B cell (primary cell): Measurements from ENCODE around the gene ARHGAP19. TPM values are rescaled to one million over a fixed set of nuclear protein-coding genes. Genes with fewer than 3 reads are reported as not detected.

Source experiments
- ATAC-seq: fragments of 200-7000 bp; cut with Tn5 transposase; one replicate; pipeline ENCODE4 v1.10.0; 2021; ENCODE audit warnings: low read depth, mild to moderate bottlenecking, moderate number of reproducible peaks, moderate library complexity
- CTCF ChIA-PET: fragments of 350-600 bp; sonication (Branson Sonifier 250); formaldehyde crosslinking; loops from one replicate; lab custom pipeline; 2021; ENCODE audit warnings: antibody characterized with exemption, inconsistent platforms; lab: Charles Lee
- POLR2A ChIA-PET: fragments of 350-600 bp; sonication (Branson Sonifier 250); formaldehyde crosslinking; loops from one replicate; lab custom pipeline; 2021; ENCODE audit warnings: antibody characterized with exemption; lab: Charles Lee
- DNase-seq: peaks from one replicate; pipeline ENCODE4 v3.0.0; 2013
- H2AFZ ChIP-seq: 2 replicates; pipeline ENCODE4 v1.6.1; 2012; ENCODE audit warnings: mild to moderate bottlenecking, low read depth, low read length; ENCODE audit not compliant: insufficient read depth, poor library complexity, severe bottlenecking
- H3K27ac ChIP-seq, 2 donors: 1 replicate in 1 of 2; 2 replicates in 1 of 2; pipeline ENCODE4 v1.5.1; 2012 to 2013; ENCODE audit warnings: low read length in 2 of 2, mild to moderate bottlenecking in 2 of 2, moderate library complexity in 1 of 2
- H3K27me3 ChIP-seq, 4 experiments: fragments of 200-600 bp in 1 of 4; sonication (generic) in 1 of 4; replicated peaks in 1 of 4; 1 replicate in 2 of 4; 2 replicates in 2 of 4; pipeline versions ENCODE4 v1.6.1 to v1.7.0; 2013 to 2016; ENCODE audit warnings: low read length in 3 of 4, mild to moderate bottlenecking in 2 of 4, mixed read lengths in 1 of 4, moderate library complexity in 1 of 4; ENCODE audit not compliant: insufficient read depth in 4 of 4, control insufficient read depth in 3 of 4; ENCODE audit errors: control extremely low read depth in 1 of 4
- H3K36me3 ChIP-seq, 2 experiments: replicated peaks in 1 of 2; 1 replicate in 1 of 2; 2 replicates in 1 of 2; pipeline versions ENCODE4 v1.6.1 to v1.7.1; 2013; ENCODE audit warnings: low read length in 1 of 2; ENCODE audit not compliant: insufficient read depth in 2 of 2, control insufficient read depth in 1 of 2; ENCODE audit errors: control extremely low read depth in 1 of 2, extremely low read depth in 1 of 2
- H3K4me1 ChIP-seq, 2 donors: fragments of 200-600 bp in 1 of 2; sonication (generic) in 1 of 2; 1 replicate in 1 of 2; 2 replicates in 1 of 2; pipeline versions ENCODE4 v1.5.1 to v1.6.1; 2013 to 2017; ENCODE audit warnings: low read length in 2 of 2; ENCODE audit not compliant: control insufficient read depth in 2 of 2, insufficient read depth in 2 of 2
- H3K4me2 ChIP-seq: replicated peaks from 2 replicates; pipeline ENCODE3; 2012; ENCODE audit warnings: mild to moderate bottlenecking, low read depth, low read length; ENCODE audit not compliant: poor library complexity, severe bottlenecking
- H3K4me3 ChIP-seq, 5 experiments: fragments of 200-600 bp in 1 of 5; sonication (generic) in 1 of 5; 1 replicate in 3 of 5; 2 replicates in 2 of 5; pipeline versions ENCODE4 v1.5.1 to v1.7.0; 2011 to 2016; ENCODE audit warnings: low read length in 4 of 5, mild to moderate bottlenecking in 4 of 5, low read depth in 2 of 5, control low read depth in 1 of 5, moderate library complexity in 1 of 5; ENCODE audit not compliant: insufficient read depth in 1 of 5; ENCODE audit errors: control extremely low read depth in 1 of 5, extremely low read depth in 1 of 5
- H3K79me2 ChIP-seq: fragments of 200-600 bp; sonication (generic); one replicate; pipeline ENCODE4 v1.6.0; 2016; ENCODE audit warnings: low read length; ENCODE audit not compliant: control insufficient read depth, insufficient read depth
- H3K9ac ChIP-seq: fragments of 200-600 bp; sonication (generic); 2 replicates; pipeline ENCODE4 v1.6.1; 2017; ENCODE audit warnings: mild to moderate bottlenecking, low read length, moderate library complexity
- H3K9me3 ChIP-seq, 3 donors: one replicate each; pipeline versions ENCODE4 v1.6.1 to v1.7.1; 2013; ENCODE audit warnings: low read length in 2 of 3; ENCODE audit not compliant: control insufficient read depth in 2 of 3, insufficient read depth in 1 of 3; ENCODE audit errors: control extremely low read depth in 1 of 3
- H4K20me1 ChIP-seq: 2 replicates; pipeline ENCODE4 v1.6.0; 2012; ENCODE audit warnings: mild to moderate bottlenecking, low read length; ENCODE audit not compliant: insufficient read depth, control insufficient read depth, poor library complexity, severe bottlenecking
- H3K27ac Mint-ChIP-seq: one replicate; pipeline ENCODE4 v1.8.0; 2021; ENCODE audit warnings: mixed read lengths
- H3K27me3 Mint-ChIP-seq: one replicate; pipeline ENCODE4 v1.8.0; 2021; ENCODE audit warnings: mixed read lengths
- H3K4me1 Mint-ChIP-seq: one replicate; pipeline ENCODE4 v1.8.0; 2021; ENCODE audit warnings: mixed read lengths
- H3K4me3 Mint-ChIP-seq: one replicate; pipeline ENCODE4 v1.8.0; 2021; ENCODE audit warnings: mixed read lengths
- H3K9me3 Mint-ChIP-seq: one replicate; pipeline ENCODE4 v1.8.0; 2022; ENCODE audit warnings: mixed read lengths; ENCODE audit not compliant: insufficient read depth
- CTCF ChIP-seq: fragments of 200-600 bp; IDR thresholded peaks from one replicate; pipeline ENCODE4 v1.8.0; 2022; ENCODE audit warnings: antibody characterized with exemption, mild to moderate bottlenecking
- EZH2 ChIP-seq: IDR thresholded peaks from 2 replicates; pipeline ENCODE4 v1.6.1; 2012; ENCODE audit warnings: borderline replicate concordance, low read depth, mild to moderate bottlenecking, moderate library complexity, low read length; ENCODE audit not compliant: insufficient read depth, poor library complexity, severe bottlenecking
- WGBS: methylation state at CpG from one replicate; pipeline ENCODE4 v1.1.5; 2013; ENCODE audit warnings: missing lambda C conversion rate; ENCODE audit not compliant: insufficient coverage; 5-methylcytosine and 5-hydroxymethylcytosine counted together
- intact Hi-C: fragments of 100-400 bp; cut with micrococcal nuclease; formaldehyde crosslinking; loops from one replicate; pipeline ENCODE4 v1.10.0; 2022
- polyA plus RNA-seq: library from polyadenylated mRNA; depleted of rRNA; stranded (reverse); fragments of >200 nt; gene quantifications from 2 replicates; pipeline ENCODE4 v1.2.3, GENCODE V29; 2012
- total RNA-seq, 2 donors: library from RNA; stranded (reverse); fragments of 120-200 nt in 1 of 2; gene quantifications; 1 replicate in 1 of 2; 2 replicates in 1 of 2; pipeline versions ENCODE4 v1.2.3 to v1.2.4, GENCODE V29; 2013 to 2022

The ARHGAP19 gene
- total and polyA plus RNA-seq, 2 donors (not counting 1 experiment from before 2014, with no cell fraction given): 6.4 to 22.5 TPM

- Histone ChIP-seq H3K4me2 (no peak overlapping the region), H2AFZ (no peak overlapping the region), H3K9me3 (no peaks in the 10 kb centered on the region), H3K27me3 (peaks cover 0 to 21% (median 4%) of the 10 kb centered on the region in 4 experiments), H4K20me1 (no peaks in the 10 kb centered on the region), H3K4me3 (no peak overlapping the region), H3K9ac (no peak overlapping the region), H3K27ac (no peak overlapping the region), H3K79me2 (no peaks in the 10 kb centered on the region), H3K4me1 (peaks cover 10 to 13% of the 10 kb centered on the region in 2 donors), H3K36me3 (no peaks in the 10 kb centered on the region)
- Mint-ChIP-seq H3K9me3 (no peaks in the 10 kb centered on the region), H3K27me3 (peaks cover 46% of the 10 kb centered on the region), H3K27ac (no peak overlapping the region), H3K4me3 (no peak overlapping the region), H3K4me1 (peaks cover 9% of the 10 kb centered on the region)
- TF ChIP-seq CTCF: no peak
- TF ChIP-seq EZH2: no peak
- POLR2A ChIA-PET: interaction anchor here (0.6 kb wide), 1 partner anchor 19 kb away, joined by 3 read pairs; no protein-coding TSS in a partner anchor
- no peak for DNase-seq
- ATAC-seq: no peak
- CTCF ChIA-PET: interaction anchor here (0.6 to 11.3 kb wide), 7 partner anchors 11 to 121 kb away, joined by 3 to 140 read pairs (median 10); no protein-coding TSS in a partner anchor
- intact Hi-C loops: no loop called here
- 93% methylated on average over 4 of the region's 5 CpGs for WGBS
These were observed 99.4 kb downstream of the ARHGAP19 start for GRCh38 chr10:97192952-97193435.

DNA sequence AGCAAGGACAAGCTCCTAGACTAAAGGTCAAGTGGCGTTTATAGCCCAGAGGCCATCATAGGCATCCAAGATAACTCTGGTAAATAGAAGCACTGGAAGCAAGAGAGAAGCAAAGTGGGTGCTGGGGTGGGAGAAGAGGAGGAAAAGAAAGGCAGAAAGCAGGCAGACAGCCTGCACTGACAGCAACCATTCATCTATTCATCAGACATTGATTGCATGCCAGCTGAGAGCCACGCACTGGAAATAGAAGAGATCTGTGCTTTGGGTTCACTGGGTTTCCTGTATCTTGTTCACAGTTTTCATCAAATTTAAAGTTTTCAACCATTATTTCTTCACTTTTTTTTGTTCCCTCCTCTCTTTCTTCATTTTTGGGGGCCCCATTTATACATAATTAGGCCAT is 102.0 kb downstream of the ARHGAP19 start:
- intact Hi-C loops: no loop called here
- no peaks in the 10 kb centered on the region for H3K9me3 ChIP-seq
- ChIA-PET POLR2A (no interaction called here), CTCF (interaction anchor here (0.6 to 1.1 kb wide), 3 partner anchors 8 to 20 kb away, joined by 3 to 6 read pairs (median 3); no protein-coding TSS in a partner anchor)
- H3K4me2 ChIP-seq: no peak overlapping the region
- H2AFZ ChIP-seq: no peak overlapping the region
- ATAC-seq: no peak
- WGBS: 90% methylated on average over 2 of the region's 2 CpGs
- no peak overlapping the region for H3K4me3 Mint-ChIP-seq
- no peak overlapping the region for H3K27ac Mint-ChIP-seq
- no peaks in the 10 kb centered on the region for H3K36me3 ChIP-seq
- no peak overlapping the region for H3K9ac ChIP-seq
- no peak overlapping the region for H3K4me3 ChIP-seq
- no peak for DNase-seq
- H3K9me3 Mint-ChIP-seq: no peaks in the 10 kb centered on the region
- no peak overlapping the region for H3K27ac ChIP-seq
- H3K79me2 ChIP-seq: no peaks in the 10 kb centered on the region
- peaks cover 8% of the 10 kb centered on the region in 2 donors for H3K4me1 ChIP-seq
- no peaks in the 10 kb centered on the region for H4K20me1 ChIP-seq
- no peak for TF ChIP-seq CTCF
- TF ChIP-seq EZH2: no peak
- peaks cover 8% of the 10 kb centered on the region for H3K4me1 Mint-ChIP-seq
- H3K27me3 ChIP-seq: peaks cover 0 to 28% (median 5%) of the 10 kb centered on the region in 4 experiments
- H3K27me3 Mint-ChIP-seq: peaks cover 54% of the 10 kb centered on the region
